ENCODE data around the gene CDH18.

GRCh38 chr5:19713740-19714139, 274.3 kb downstream of the CDH18 start:
- no peak for TF ChIP-seq POLR2AphosphoS5 (IDR thresholded peaks at IDR 0.05)
- no peak for TF ChIP-seq CTCF (IDR thresholded peaks at IDR 0.05)
